Raji (cell line): ENCODE results near the gene LMAN2L.

Experiments used
- POLR2A ChIP-seq: IDR thresholded peaks from 2 replicates; pipeline ENCODE4 v1.6.1; 2011; ENCODE audit warnings: low read depth, low read length, control low read depth; ENCODE audit not compliant: insufficient read depth

Gene LMAN2L, protein sequence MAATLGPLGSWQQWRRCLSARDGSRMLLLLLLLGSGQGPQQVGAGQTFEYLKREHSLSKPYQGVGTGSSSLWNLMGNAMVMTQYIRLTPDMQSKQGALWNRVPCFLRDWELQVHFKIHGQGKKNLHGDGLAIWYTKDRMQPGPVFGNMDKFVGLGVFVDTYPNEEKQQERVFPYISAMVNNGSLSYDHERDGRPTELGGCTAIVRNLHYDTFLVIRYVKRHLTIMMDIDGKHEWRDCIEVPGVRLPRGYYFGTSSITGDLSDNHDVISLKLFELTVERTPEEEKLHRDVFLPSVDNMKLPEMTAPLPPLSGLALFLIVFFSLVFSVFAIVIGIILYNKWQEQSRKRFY

DNA sequence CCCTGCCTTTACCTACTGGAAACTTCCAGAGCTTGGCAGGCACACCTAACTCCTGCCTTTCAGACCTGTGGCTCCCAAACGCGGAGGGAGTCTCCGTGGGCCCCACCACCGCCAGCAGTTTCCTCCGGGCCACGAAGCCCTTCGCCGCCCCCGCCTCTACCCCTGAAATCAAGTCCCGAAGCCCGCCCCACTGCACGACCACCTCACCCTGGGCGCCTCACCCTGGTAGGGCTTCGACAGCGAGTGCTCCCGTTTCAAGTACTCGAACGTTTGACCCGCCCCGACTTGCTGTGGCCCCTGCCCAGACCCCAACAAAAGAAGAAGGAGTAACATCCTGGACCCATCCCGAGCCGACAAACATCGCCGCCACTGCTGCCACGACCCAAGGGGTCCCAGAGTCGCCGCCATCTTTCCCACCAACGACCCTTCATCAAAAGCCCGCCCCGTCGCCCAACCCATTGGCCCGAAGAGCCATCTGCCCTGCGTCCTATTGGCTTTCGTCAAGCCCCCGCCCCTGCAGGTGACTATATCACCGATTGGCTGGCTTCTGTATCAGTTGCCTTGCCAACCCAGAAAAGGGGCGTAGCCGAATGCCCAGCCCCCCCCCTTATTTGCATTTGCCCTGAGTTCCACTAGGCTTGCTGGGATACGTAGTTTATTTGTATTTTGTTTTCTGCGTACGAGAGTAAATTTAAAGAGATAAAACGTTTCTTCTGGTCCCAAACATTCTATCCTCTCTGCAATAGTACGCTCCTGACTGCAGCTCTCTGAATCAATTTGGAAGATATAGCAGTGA is at the start of gene LMAN2L:
Gene LMAN2L (minus strand): TSS at position 432 of the 796 bp plus-strand sequence. CDS start 24 bp downstream, at position 408.
- peak; percentile 79 for TF ChIP-seq POLR2A

DNA sequence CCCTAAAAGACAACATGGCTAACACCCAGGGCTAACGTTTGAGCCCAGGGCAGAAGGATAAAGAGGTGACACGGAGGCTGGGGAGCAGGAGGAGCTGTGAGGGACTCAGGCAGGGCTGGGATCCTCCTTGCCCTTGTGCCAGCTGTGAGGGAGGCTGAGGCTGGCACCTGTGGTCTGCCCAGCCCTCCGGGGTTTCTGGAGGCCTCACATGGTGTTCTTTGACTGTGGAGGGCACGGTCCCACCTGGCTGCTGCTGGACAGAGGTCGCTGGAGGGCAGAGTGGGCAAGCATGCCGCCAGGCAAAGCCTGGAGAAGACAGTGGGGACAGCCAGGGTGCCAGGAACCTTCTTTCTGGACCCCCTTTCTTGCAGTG is 49.4 kb upstream of the LMAN2L start:
- TF ChIP-seq POLR2A, result no peak

DNA sequence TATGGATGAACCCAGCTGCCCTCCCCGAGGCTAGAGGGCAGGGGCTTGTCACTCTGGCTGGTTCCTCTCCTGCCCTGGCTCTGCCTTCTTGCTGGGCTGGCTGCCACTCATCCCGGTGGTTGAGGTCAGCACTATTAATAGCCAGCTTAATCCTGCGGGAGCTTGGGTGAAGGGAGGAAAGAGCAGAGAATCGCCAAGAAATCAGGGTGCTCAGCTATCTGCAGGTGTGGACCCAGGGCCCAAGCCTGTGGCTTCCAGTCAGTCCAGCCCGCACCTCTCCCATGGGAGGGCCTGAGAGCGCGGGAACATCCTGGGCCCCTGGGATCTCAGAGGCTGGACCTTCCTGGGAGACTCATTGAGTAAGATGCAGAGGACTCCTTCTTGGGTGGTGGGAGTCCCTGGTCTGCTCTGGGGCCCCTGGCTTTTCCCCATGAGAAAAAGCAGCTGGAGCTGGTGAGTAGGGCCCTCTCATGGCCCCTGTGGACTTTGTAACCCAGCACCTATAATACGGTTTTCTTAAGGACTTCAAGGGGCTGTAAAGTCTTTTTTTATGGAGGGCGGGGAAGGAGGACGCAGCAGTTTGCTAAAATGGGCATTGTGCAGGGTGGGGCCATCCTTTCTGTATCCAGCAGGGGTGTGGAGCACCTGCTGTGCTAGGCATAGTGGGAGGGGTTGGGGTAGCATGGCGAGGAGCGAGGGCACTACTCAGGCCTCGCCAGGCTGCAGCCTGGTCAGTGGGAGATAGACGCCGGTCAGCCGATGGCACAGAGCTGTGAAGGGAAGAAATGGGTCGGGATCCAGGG is 48.8 kb upstream of the LMAN2L start:
- TF ChIP-seq POLR2A, result no peak

DNA sequence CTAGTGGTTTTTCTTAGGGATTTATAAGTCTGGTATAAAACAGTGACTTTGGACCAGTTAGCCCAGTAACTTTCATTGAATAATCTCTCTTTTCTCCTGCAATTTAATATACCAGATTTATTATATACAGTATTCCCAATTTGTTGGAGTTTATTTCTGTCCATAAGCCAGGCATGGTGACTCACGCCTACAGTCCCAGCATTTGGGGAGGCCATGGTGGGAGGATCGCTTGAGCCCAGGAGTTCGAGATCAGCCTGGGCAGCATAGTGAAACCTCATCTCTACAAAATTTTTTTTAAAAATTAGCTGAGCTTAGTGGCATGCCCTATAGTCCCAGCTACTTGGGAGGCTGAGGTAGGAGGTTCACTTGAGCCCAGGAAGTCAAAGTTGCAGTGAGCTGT is 47.5 kb upstream of the LMAN2L start:
- TF ChIP-seq POLR2A, result no peak

DNA sequence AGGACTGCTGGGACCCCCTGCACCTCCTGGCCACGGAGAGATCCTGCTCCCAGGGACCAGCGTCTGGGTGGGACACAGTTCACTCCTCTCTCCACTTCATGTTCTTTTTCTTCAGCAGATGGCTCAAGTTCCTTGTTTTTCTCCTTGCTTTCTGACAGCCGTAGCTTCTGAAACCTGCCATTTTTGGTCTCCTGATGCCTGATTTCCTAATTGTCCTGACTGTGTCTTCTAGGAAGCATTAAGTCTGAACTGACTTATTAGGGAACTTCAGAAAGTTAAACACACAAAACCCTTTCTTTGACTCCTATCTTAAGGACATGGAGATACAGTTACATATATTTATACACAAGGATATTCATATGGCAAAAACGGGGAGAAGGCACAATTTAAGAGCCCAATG is 43.5 kb upstream of the LMAN2L start:
- no peak for TF ChIP-seq POLR2A

DNA sequence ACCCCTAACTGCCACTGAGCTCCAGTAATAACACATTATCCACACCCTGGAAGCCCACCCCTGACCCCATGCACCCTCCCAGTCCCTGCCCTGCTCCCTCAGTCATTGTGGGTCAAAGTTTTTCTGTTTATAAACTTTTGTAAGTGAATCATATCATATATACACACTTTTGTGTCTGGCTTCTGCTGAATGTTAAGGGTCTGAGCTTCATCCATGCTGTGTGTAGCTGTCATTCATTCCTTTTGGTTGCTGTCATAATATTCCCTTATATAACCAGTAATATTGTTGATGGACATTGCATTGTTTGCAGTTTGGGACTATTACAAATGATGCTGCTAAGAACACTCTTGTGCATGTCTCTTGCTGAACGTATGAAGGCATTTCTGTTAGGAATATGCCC is 35.3 kb upstream of the LMAN2L start:
- no peak for TF ChIP-seq POLR2A

DNA sequence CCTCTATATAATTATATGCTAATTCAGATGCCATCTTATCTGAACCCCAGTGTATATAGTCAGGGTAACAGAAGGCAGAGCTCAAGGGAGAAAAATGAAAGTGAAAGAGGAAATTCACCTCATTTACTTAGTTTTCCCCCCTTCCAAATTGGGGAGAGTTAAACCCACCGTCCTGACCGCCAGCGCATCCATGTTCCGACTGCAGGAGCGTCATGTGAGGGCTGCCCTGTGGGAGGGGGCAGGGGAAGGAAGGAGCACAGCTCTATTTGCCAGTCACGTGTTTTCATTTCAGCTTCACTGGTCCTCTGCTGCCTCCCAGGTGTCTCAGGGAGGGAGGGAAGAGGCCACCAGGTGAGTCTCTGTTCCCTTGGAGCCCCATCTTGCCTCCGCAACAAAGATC is 34.1 kb upstream of the LMAN2L start:
- TF ChIP-seq POLR2A, result peak; percentile 51; the same call in 1 of the 2 replicates

DNA sequence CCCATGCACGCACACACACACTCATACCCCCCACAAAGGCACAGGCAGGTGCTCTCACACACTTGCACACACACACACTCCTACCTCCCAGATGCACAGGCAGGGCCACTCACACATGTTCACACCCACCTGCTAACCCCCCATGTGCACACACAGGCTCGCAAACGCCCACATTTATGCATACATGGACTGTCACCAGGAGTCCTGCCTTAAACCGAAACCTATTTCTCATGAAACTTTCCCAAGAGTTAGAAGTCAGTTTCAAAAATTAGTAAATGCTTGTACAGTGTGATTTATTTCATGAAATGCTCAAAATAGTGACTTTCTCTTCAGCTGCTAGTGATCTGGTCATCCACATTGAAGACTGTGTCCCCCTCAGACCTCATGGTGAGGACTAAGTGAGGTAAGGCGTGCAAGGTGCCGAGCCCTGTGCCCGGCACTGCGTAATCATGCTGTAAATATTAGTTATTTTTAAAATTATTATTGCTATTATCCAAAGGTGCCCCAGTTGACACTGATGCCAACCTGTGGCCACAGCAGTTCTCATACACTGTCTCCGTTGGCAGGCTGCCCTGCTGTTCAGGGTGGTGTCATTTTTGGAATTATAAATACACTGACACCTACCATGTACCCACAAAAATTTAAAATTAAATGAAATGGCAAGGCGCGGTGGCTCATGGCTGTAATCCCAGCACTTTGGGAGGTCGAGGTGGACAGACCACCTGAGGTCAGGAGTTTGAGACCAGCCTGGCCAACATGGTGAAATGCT is 33.2 kb upstream of the LMAN2L start:
- no peak for TF ChIP-seq POLR2A

DNA sequence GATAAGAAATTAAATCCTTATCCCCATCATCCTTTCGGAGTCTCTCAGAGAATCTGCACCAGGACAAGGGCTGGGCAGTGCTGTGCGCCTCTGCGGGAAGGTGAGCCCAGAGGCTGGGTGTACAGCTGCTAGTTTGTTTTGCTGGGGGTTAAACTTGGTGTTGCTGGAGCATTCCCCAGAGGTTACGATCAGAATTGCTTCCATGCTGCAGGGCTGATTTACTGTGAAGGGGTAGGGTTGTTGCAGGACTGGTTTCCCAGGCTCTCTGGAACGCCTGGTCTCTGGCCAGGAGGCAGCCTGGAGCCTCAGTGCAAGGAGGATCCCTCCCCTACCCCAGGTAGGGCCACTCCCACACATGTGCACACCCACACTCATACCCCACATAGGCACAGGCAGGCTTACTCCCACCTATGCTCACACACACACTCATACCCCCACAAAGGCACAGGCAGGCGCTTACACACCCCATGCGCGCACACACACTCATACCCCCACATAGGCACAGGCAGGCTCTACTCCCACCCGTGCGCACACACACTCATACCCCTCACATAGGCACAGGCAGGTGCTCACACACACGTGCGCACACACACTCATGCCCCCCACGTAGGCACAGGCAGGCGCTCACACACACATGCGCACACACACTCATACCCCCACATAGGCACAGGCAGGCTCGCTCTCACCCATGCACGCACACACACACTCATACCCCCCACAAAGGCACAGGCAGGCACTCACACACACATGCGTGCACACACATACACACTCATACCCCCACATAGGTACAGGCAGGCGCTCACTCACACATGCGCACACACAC is 32.1 kb upstream of the LMAN2L start:
- no peak for TF ChIP-seq POLR2A

DNA sequence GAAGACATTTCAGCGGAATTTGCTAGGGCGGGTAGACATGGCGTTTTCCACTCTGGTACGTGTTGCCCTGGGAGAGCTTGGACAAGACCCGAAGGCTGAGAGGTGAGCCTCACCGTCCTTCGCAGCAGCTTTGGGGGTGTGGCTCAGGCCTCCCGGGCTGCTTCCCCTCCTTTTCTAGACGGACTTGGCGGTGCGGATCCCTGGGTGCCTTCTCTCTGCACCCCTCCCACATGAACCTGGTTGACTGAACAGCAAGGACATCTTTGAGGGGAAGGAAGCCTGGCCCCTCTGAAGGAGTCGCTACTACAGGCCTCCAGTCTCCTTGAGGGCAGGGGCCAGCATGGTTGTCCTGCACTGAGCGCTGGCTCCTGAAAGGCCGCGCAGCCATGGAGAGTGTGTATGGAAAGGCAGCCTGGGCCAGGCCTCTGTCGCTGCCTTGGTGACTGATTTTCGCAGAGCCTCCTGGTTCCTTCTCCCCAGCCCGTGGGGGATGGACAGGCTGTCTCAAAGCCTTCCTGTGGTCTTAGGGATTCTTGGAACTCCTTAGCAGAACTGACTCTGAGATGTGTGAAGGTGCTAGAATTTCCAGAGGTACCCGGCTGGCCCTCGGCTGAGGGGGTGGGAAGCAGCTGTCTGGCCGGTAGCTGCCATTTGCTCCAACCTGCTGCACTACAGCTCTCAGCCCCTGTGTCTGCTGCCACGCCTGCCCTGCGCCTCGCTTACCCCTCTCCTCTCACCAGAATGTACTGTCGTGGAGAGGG is 30.8 kb upstream of the LMAN2L start:
- TF ChIP-seq POLR2A, result no peak

DNA sequence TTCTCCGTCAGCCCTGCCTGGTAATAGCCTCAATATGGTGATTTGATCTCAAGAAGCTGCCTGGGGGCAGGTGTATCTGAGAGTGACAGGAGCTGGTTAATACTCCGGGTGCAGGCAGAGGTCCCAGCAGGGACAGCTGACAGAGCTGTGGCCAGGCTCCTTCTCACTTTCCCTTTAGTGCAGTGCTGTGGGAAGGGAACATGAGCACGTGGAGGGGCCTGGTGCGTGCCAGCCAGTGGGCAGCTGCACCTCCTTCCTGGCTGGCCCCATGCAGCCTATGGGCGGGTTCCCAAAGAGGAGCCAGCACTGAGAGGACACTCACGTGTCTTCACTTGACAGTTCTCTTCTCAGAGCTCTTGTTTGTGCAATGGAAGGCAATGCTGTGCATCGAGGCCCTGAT is 29.9 kb upstream of the LMAN2L start:
- no peak for TF ChIP-seq POLR2A

DNA sequence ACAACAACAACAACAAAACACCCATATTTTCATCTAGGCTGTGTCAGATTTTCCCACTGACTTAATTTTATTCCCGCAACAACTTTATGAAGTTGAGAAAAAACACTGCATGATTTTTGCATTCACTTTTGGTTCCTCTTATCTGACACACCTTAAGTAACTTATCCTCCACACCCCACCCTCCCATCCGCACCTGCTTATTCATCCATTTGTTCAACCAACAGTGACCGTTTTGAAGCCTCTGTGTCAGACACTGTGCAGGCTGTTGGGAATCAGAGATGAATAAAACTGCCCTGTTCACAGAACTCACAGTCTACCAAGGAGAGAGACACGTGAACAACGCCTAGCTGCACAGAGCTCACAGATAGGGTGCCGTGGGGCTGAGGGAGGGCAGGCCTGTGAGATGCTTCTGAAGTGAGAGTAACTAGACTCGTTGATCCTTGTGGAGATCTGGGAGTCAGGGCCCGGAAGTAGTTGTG is 28.3 kb upstream of the LMAN2L start:
- peak; percentile 39; the same call in 1 of the 2 replicates for TF ChIP-seq POLR2A
